HG03342 (cell line): ENCODE results near the gene CCNT2.
"Not testable (repeated sequence)": the region's sequence is repeated elsewhere in the genome, so short reads cannot be mapped to it uniquely, and the experiment has no call there.

Experiments used
- ATAC-seq: cut with Tn5 transposase; IDR thresholded peaks from one replicate; pipeline ENCODE4 v1.9.1; 2021; ENCODE audit warnings: mild to moderate bottlenecking, moderate library complexity; ENCODE audit not compliant: unreplicated experiment

Gene CCNT2

GRCh38 chr2:134917888-134918525 is 615 bp upstream of the CCNT2 start:
- peak; percentile 79 for ATAC-seq

GRCh38 chr2:134919341-134920210 is 954 bp downstream of the CCNT2 start:
- no peak for ATAC-seq

- ATAC-seq, result no peak
Observed at GRCh38 chr2:134924912-134925311, 6.3 kb downstream of the CCNT2 start.

- no peak for ATAC-seq
Observed at GRCh38 chr2:134926231-134926931, 7.8 kb downstream of the CCNT2 start.

GRCh38 chr2:134927195-134927594 is 8.6 kb downstream of the CCNT2 start:
- no peak for ATAC-seq

- ATAC-seq, result no peak
Observed at GRCh38 chr2:134932864-134933526, 14.4 kb downstream of the CCNT2 start.

- no peak for ATAC-seq
Observed at GRCh38 chr2:134933732-134934131, 15.1 kb downstream of the CCNT2 start.

- no peak for ATAC-seq
Observed at GRCh38 chr2:134934150-134934549, 15.5 kb downstream of the CCNT2 start.

- ATAC-seq, result no peak
Observed at GRCh38 chr2:134934641-134935040, 16.0 kb downstream of the CCNT2 start.

GRCh38 chr2:134936691-134937090 is 18.1 kb downstream of the CCNT2 start:
- ATAC-seq, result no peak

GRCh38 chr2:134943540-134943939 is 24.9 kb downstream of the CCNT2 start:
- ATAC-seq, result peak; percentile 93

- no peak for ATAC-seq
Observed at GRCh38 chr2:134944975-134945374, 26.4 kb downstream of the CCNT2 start.

- no peak for ATAC-seq
Observed at GRCh38 chr2:134946073-134946472, 27.5 kb downstream of the CCNT2 start.

GRCh38 chr2:134949981-134950708 is 31.5 kb downstream of the CCNT2 start:
- no peak for ATAC-seq

- no peak for ATAC-seq
Observed at GRCh38 chr2:134950886-134951285, 32.3 kb downstream of the CCNT2 start.

- ATAC-seq, result no peak
Observed at GRCh38 chr2:134952608-134953007, 34.0 kb downstream of the CCNT2 start.

GRCh38 chr2:134954065-134954464 is 35.4 kb downstream of the CCNT2 start:
- ATAC-seq, result no peak

GRCh38 chr2:134955744-134956143 is 37.1 kb downstream of the CCNT2 start:
- no peak for ATAC-seq

GRCh38 chr2:134957477-134957876 is 38.9 kb downstream of the CCNT2 start:
- ATAC-seq, result no peak

- not testable (repeated sequence) for ATAC-seq
Observed at GRCh38 chr2:134967166-134967565, 48.5 kb downstream of the CCNT2 start.
